Karpas-422 (cell line): ENCODE data around the gene TSPO2. TPM values are rescaled to one million over a fixed set of nuclear protein-coding genes. Genes with fewer than 3 reads are reported as not detected.

Experiments
- DNase-seq: peaks from one replicate; pipeline ENCODE4 v3.0.0-alpha.2; 2015
- H2AFZ ChIP-seq: fragments of 200-600 bp; sonication (generic); 2 replicates; pipeline ENCODE4 v1.6.1; 2014; ENCODE audit warnings: antibody characterized with exemption, low read length, mixed read lengths
- H3K27ac ChIP-seq: fragments of 200-600 bp; sonication (generic); 2 replicates; pipeline ENCODE4 v1.5.1; 2014; ENCODE audit warnings: mild to moderate bottlenecking, low read length, moderate library complexity
- H3K27me3 ChIP-seq: fragments of 200-600 bp; sonication (generic); 2 replicates; pipeline ENCODE4 v1.6.1; 2014; ENCODE audit warnings: low read length, mixed read lengths
- H3K36me3 ChIP-seq: fragments of 200-600 bp; sonication (generic); 2 replicates; pipeline ENCODE4 v1.6.1; 2014; ENCODE audit warnings: low read length, mixed read lengths; ENCODE audit not compliant: insufficient read depth
- H3K4me1 ChIP-seq: fragments of 200-600 bp; sonication (generic); 2 replicates; pipeline ENCODE4 v1.6.1; 2014; ENCODE audit warnings: mild to moderate bottlenecking, low read length, mixed read lengths
- H3K4me2 ChIP-seq: fragments of 200-600 bp; sonication (generic); 2 replicates; pipeline ENCODE4 v1.6.1; 2014; ENCODE audit warnings: low read length, low read depth, mild to moderate bottlenecking; ENCODE audit not compliant: poor library complexity, severe bottlenecking
- H3K4me3 ChIP-seq: fragments of 200-600 bp; sonication (generic); 2 replicates; pipeline ENCODE4 v1.5.1; 2014; ENCODE audit warnings: mild to moderate bottlenecking, antibody characterized with exemption, low read length, mixed read lengths
- H3K79me2 ChIP-seq: fragments of 200-600 bp; sonication (generic); 2 replicates; pipeline ENCODE4 v1.6.1; 2014; ENCODE audit warnings: mild to moderate bottlenecking, low read length, mixed read lengths
- H3K9ac ChIP-seq: fragments of 200-600 bp; sonication (generic); 2 replicates; pipeline ENCODE4 v1.6.0; 2014; ENCODE audit warnings: low read length
- H3K9me2 ChIP-seq: fragments of 200-600 bp; sonication (generic), shearing (Covaris generic); replicated peaks from 2 replicates; pipeline ENCODE4 v1.6.0; 2014; ENCODE audit warnings: mild to moderate bottlenecking, low read length, moderate library complexity; ENCODE audit not compliant: insufficient read depth
- H3K9me3 ChIP-seq: fragments of 300-700, 200-600 bp; sonication (generic); 2 replicates; pipeline ENCODE4 v1.6.1; 2014; ENCODE audit warnings: low read length, mixed read lengths
- H4K20me1 ChIP-seq: fragments of 200-600 bp; sonication (generic); 2 replicates; pipeline ENCODE4 v1.6.1; 2014; ENCODE audit warnings: mild to moderate bottlenecking, antibody characterized with exemption, low read length, low read depth; ENCODE audit not compliant: insufficient read depth
- total RNA-seq: library from RNA; depleted of rRNA; stranded (reverse); fragments of >200 nt; shearing (Covaris generic); gene quantifications from 2 replicates; pipeline ENCODE4 v1.2.3, GENCODE V29; 2014; ENCODE audit warnings: low replicate concordance

Gene TSPO2
- total RNA-seq, 1 experiment from 2014 or later, result not detected

DNA sequence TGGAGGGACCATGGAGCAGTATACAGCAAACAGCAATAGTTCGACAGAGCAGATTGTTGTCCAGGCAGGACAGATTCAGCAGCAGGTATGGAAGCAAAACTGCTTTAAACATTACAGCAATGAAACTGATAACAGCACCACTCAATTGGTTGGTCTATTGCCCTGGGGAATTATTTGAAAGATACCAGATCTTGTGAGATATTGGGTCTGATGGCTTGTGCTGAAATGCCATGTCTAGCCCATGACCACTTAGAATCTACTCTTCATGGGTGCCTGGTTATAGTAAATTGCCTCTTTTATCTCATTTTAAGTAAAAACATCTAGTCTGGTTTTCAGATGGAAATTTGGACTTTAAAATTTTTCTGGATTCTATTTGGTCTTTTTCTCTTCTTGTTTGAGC lies 36.8 kb downstream of the TSPO2 start:
- peaks cover 97% of the 10 kb centered on the region for H3K79me2 ChIP-seq
- H3K9me3 ChIP-seq, result no peaks in the 10 kb centered on the region
- no peak overlapping the region for H3K27ac ChIP-seq
- DNase-seq, result no peak
- H2AFZ ChIP-seq, result no peak overlapping the region
- peaks cover 36% of the 10 kb centered on the region for H3K4me1 ChIP-seq
- no peaks in the 10 kb centered on the region for H3K27me3 ChIP-seq
- no peaks in the 10 kb centered on the region for H4K20me1 ChIP-seq
- H3K36me3 ChIP-seq, result peaks cover 40% of the 10 kb centered on the region
- H3K4me3 ChIP-seq, result no peak overlapping the region
- H3K9me2 ChIP-seq, result no peaks in the 10 kb centered on the region
- no peak overlapping the region for H3K4me2 ChIP-seq
- H3K9ac ChIP-seq, result no peak overlapping the region

- Histone ChIP-seq H2AFZ (no peak overlapping the region), H3K36me3 (peaks cover 55% of the 10 kb centered on the region), H3K4me2 (no peak overlapping the region), H3K27ac (no peak overlapping the region), H3K79me2 (peaks cover 90% of the 10 kb centered on the region), H3K4me1 (peaks cover 20% of the 10 kb centered on the region), H3K9ac (no peak overlapping the region), H4K20me1 (no peaks in the 10 kb centered on the region), H3K4me3 (no peak overlapping the region), H3K9me3 (no peaks in the 10 kb centered on the region), H3K27me3 (no peaks in the 10 kb centered on the region), H3K9me2 (no peaks in the 10 kb centered on the region)
- DNase-seq, result no peak
These were observed 38.4 kb downstream of the TSPO2 start for GRCh38 chr6:41080621-41081020.

DNA sequence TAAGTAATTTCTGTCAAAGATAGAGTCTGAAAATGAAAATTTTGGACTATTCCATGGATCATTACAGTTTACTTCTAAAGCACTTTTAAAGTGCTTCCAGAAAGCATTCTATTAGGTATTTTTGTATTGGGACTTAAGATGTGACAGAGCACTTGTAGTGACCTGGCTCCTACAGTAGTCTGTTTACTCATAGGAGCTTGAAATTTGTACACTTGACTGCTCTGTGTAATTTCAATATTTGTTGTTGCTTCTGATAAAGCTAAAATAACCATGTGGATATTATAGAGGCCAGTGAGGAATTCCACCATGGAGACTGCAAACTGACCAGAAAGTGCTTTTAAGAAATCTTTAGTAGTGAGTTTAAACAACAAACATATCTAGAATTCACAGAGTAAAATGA lies 40.8 kb downstream of the TSPO2 start:
- Histone ChIP-seq H3K36me3 (peaks cover 71% of the 10 kb centered on the region), H3K4me1 (no peaks in the 10 kb centered on the region), H2AFZ (no peak overlapping the region), H3K4me3 (no peak overlapping the region), H3K9ac (no peak overlapping the region), H3K27ac (no peak overlapping the region), H3K9me3 (no peaks in the 10 kb centered on the region), H3K9me2 (no peaks in the 10 kb centered on the region), H3K4me2 (no peak overlapping the region), H3K27me3 (no peaks in the 10 kb centered on the region), H3K79me2 (peaks cover 77% of the 10 kb centered on the region), H4K20me1 (no peaks in the 10 kb centered on the region)
- DNase-seq, result no peak

DNA sequence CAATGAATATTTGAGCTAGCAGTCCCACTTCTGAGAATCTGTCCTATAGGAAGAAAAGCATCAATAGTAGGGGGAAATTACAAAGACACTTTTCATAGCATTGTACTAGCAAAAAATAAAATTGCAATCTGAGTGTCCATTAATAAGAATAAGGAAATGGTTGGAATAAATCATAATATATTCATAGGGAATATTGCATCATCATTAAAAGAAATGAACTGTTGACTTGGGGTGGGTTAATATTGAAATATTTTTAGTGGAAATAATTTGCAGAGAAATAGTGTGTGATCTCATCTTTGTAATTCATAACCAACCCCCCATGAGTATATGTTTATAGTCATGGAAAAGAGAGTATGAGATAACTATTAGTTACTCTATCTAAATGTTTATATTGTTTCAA lies 42.9 kb downstream of the TSPO2 start:
- Histone ChIP-seq H3K4me2 (no peak overlapping the region), H3K4me3 (no peak overlapping the region), H3K4me1 (no peaks in the 10 kb centered on the region), H3K79me2 (peaks cover 56% of the 10 kb centered on the region), H2AFZ (no peak overlapping the region), H3K36me3 (peaks cover 61% of the 10 kb centered on the region), H3K9me3 (no peaks in the 10 kb centered on the region), H3K27ac (no peak overlapping the region), H4K20me1 (no peaks in the 10 kb centered on the region), H3K9ac (no peak overlapping the region), H3K27me3 (no peaks in the 10 kb centered on the region), H3K9me2 (no peaks in the 10 kb centered on the region)
- no peak for DNase-seq

DNA sequence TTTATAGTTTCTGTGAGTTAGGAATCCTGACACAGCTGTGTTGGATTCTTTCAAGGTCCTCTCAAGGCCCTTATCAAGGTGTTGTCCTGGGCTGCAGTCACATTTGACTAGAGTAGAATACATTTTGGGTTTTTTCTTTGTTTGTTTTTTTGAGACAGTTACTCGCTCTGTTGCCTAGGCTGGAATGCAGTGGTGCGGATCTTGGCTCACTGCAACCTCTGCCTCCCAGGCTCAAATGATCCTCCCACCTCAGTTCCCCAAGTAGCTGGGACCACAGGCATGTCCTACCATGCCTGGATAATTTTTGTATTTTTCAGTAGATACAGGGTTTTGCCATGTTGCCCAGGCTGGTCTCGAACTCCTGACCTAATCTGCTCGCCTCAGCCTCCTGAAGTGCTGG lies 46.2 kb downstream of the TSPO2 start:
- Histone ChIP-seq H3K27ac (no peak overlapping the region), H3K36me3 (peaks cover 66% of the 10 kb centered on the region; the same call in 1 of the 2 replicates), H3K79me2 (peaks cover 27% of the 10 kb centered on the region), H3K4me1 (no peaks in the 10 kb centered on the region), H3K9ac (no peak overlapping the region), H3K27me3 (no peaks in the 10 kb centered on the region), H3K4me3 (no peak overlapping the region), H3K4me2 (no peak overlapping the region), H3K9me3 (no peaks in the 10 kb centered on the region), H2AFZ (no peak overlapping the region), H3K9me2 (no peaks in the 10 kb centered on the region), H4K20me1 (no peaks in the 10 kb centered on the region)
- no peak for DNase-seq

- no peaks in the 10 kb centered on the region for H3K9me2 ChIP-seq
- no peak for DNase-seq
- H3K9ac ChIP-seq, result no peak overlapping the region
- H3K27me3 ChIP-seq, result no peaks in the 10 kb centered on the region
- H4K20me1 ChIP-seq, result no peaks in the 10 kb centered on the region
- peaks cover 64% of the 10 kb centered on the region; the same call in 1 of the 2 replicates for H3K36me3 ChIP-seq
- no peak overlapping the region for H3K27ac ChIP-seq
- no peaks in the 10 kb centered on the region for H3K9me3 ChIP-seq
- no peaks in the 10 kb centered on the region for H3K4me1 ChIP-seq
- H3K4me2 ChIP-seq, result no peak overlapping the region
- H2AFZ ChIP-seq, result no peak overlapping the region
- no peak overlapping the region for H3K4me3 ChIP-seq
- H3K79me2 ChIP-seq, result peaks cover 9% of the 10 kb centered on the region
These were observed 48.8 kb downstream of the TSPO2 start for GRCh38 chr6:41090841-41091761.

- no peak overlapping the region for H3K4me3 ChIP-seq
- no peak overlapping the region for H2AFZ ChIP-seq
- no peak overlapping the region for H3K9ac ChIP-seq
- no peaks in the 10 kb centered on the region for H3K27me3 ChIP-seq
- H3K9me3 ChIP-seq, result no peaks in the 10 kb centered on the region
- no peaks in the 10 kb centered on the region for H4K20me1 ChIP-seq
- peaks cover 4% of the 10 kb centered on the region; the same call in 1 of the 2 replicates for H3K79me2 ChIP-seq
- H3K4me2 ChIP-seq, result no peak overlapping the region
- peak; percentile 58 for DNase-seq
- no peaks in the 10 kb centered on the region for H3K4me1 ChIP-seq
- H3K9me2 ChIP-seq, result no peaks in the 10 kb centered on the region
- peaks cover 63% of the 10 kb centered on the region; the same call in 1 of the 2 replicates for H3K36me3 ChIP-seq
- H3K27ac ChIP-seq, result no peak overlapping the region
These were observed 50.3 kb downstream of the TSPO2 start for GRCh38 chr6:41092421-41093140.

DNA sequence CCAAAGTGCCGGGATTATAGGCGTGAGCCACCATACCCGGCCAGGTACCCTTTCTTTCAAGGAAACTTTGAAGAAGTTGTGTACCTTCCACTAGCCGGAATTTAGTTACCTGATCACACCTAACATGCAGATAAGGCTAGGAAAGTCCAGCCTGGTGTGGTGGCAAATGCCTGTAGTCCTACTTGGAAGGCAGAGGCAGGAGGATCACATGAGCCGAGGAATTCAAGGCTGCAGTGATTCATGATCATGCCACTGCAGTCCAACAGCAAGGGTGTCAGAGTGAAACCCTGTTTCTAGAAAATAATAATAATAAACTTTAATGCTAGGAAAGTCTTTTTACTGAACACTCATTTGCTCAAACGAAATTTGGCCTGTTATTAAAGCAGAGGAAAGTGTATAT lies 51.5 kb downstream of the TSPO2 start:
- Histone ChIP-seq H3K4me1 (no peaks in the 10 kb centered on the region), H3K27me3 (no peaks in the 10 kb centered on the region), H2AFZ (no peak overlapping the region), H3K4me2 (no peak overlapping the region), H3K9me2 (no peaks in the 10 kb centered on the region), H3K4me3 (no peak overlapping the region), H3K9me3 (no peaks in the 10 kb centered on the region), H3K36me3 (peaks cover 74% of the 10 kb centered on the region; the same call in 1 of the 2 replicates), H3K9ac (no peak overlapping the region), H3K27ac (no peak overlapping the region), H3K79me2 (no peaks in the 10 kb centered on the region; the same call in 1 of the 2 replicates), H4K20me1 (no peaks in the 10 kb centered on the region)
- no peak for DNase-seq
